ENCODE data around the gene EGLN2.
"Not testable (repeated sequence)": the region's sequence is repeated elsewhere in the genome, so short reads cannot be mapped to it uniquely, and the experiment has no call there.

The EGLN2 gene

DNA sequence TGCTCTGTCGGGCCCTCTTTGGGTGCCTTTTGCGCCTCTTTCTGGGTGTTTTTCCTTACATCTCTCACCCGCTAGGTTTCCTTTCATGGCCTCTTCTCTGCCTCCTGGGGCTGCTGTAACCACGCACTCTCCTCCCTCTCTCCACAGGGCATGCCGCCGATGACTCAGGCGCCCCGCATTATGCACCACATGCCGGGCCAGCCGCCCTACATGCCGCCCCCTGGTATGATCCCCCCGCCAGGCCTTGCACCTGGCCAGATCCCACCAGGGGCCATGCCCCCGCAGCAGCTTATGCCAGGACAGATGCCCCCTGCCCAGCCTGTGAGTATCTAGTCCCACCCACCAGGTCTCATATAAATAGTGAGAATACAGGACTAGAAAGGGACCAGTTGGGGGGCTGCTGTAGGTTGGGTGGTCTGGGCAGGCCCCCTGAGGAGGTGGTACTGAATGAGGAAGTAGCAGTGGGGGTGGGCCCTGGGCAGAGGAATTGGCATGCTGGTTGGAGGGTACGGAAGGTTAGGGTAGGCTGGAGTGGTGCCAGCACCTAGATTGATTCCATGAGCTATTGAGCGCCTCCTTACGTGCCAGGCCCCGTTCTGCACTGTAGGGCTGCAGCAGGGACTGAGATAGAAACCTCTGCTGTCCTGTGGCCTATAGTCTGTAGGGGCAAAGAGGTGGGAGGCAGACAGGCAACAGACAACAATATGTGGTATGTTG, 36.1 kb upstream of the EGLN2 start:
- Histone ChIP-seq H3K4me3 (ENCODE audit: low read depth in 1 of 2, low read length in 2 of 2) (no peak overlapping the region), H3K9me3 (ENCODE audit: low read length) (no peaks in the 10 kb centered on the region), H3K4me1 (ENCODE audit: insufficient read depth, low read length) (no peaks in the 10 kb centered on the region), H3K9ac (ENCODE audit: low read length) (no peak overlapping the region), H3K27me3 (ENCODE audit: control insufficient read depth in 1 of 2, insufficient read depth in 2 of 2, low read length in 2 of 2) (no peaks in the 10 kb centered on the region), H3K27ac (ENCODE audit: low read depth, low read length) (no peak overlapping the region), H3K36me3 (ENCODE audit: insufficient read depth, low read length) (peaks cover 74% of the 10 kb centered on the region)

DNA sequence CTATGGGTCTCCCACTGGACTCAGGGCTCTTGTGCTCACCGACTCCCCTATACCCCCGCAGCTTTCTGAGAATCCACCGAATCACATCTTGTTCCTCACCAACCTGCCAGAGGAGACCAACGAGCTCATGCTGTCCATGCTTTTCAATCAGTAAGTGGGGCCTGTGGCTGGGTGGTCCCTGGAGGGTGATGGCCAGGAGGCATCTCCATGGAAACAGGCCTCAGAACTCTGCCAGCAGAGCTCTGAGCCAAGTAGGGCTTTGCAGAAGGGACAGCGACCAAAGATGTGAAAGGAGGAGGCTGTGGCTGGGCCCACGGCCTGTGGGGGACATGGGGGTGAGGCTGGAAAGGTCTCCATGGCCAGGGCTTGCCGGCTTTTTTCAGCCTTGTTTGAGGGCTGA, 35.5 kb upstream of the EGLN2 start:
- no peak overlapping the region for H3K27ac ChIP-seq (ENCODE audit: low read depth, low read length)

DNA sequence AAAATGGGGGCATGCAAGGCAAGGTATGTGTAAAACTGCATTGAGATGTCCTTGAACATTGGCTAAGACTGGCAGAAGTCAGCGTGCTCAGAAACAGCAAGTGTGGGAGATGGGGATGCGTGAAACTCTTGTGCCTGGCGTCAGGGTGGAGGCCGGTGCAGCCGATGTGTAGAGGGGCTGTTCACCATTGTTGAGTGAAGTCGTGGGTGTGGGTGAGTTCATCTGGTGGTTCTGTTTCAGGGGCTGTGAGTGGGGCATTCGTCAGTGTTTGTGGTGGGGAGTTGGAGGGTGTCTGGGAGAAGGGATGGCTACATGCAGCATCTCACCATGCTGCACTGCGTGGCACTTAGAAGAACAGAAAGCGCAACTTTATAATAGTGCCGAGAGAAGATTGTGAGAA, 35.0 kb upstream of the EGLN2 start:
- no peaks in the 10 kb centered on the region for H3K9me3 ChIP-seq (ENCODE audit: low read length)
- no peak overlapping the region for H3K27ac ChIP-seq (ENCODE audit: low read depth, low read length)
- H3K9ac ChIP-seq (ENCODE audit: low read length): no peak overlapping the region
- H3K36me3 ChIP-seq (ENCODE audit: insufficient read depth, low read length): peaks cover 68% of the 10 kb centered on the region
- no peaks in the 10 kb centered on the region for H3K4me1 ChIP-seq (ENCODE audit: insufficient read depth, low read length)
- H3K4me3 ChIP-seq (ENCODE audit: low read depth in 1 of 2, low read length in 2 of 2): no peak overlapping the region
- no peaks in the 10 kb centered on the region for H3K27me3 ChIP-seq (ENCODE audit: control insufficient read depth in 1 of 2, insufficient read depth in 2 of 2, low read length in 2 of 2)

More for the DNA sequence above, 35.5 kb upstream of the EGLN2 start:
- Histone ChIP-seq H3K4me3 (ENCODE audit: low read depth in 1 of 2, low read length in 2 of 2) (no peak overlapping the region), H3K9ac (ENCODE audit: low read length) (no peak overlapping the region), H3K9me3 (ENCODE audit: low read length) (no peaks in the 10 kb centered on the region), H3K36me3 (ENCODE audit: insufficient read depth, low read length) (peaks cover 70% of the 10 kb centered on the region), H3K27me3 (ENCODE audit: control insufficient read depth in 1 of 2, insufficient read depth in 2 of 2, low read length in 2 of 2) (no peaks in the 10 kb centered on the region), H3K4me1 (ENCODE audit: insufficient read depth, low read length) (no peaks in the 10 kb centered on the region)

DNA sequence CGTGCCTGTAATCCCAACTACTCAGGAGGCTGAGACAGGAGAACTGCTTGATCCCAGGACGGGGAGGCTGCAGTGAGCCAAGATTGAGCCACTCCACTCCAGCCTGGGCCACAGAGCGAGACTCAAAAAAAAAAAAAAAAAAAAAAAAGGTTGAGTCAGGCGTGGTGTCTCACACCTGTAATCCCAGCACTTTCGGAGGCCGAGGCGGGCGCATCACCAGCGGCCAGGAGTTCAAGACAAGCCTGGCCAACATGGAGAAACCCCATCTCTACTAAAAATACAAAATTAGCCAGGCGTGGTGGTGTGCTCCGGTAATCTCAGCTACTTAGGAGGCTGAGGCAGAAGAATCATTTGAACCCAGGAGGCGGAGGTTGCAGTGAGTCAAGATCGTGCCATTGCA, 32.6 kb upstream of the EGLN2 start:
- not testable (repeated sequence) for H3K4me3 ChIP-seq (ENCODE audit: low read depth in 1 of 2, low read length in 2 of 2); H3K27ac ChIP-seq (ENCODE audit: low read depth, low read length); H3K4me1 ChIP-seq (ENCODE audit: insufficient read depth, low read length); H3K27me3 ChIP-seq (ENCODE audit: control insufficient read depth in 1 of 2, insufficient read depth in 2 of 2, low read length in 2 of 2); H3K9me3 ChIP-seq (ENCODE audit: low read length); H3K9ac ChIP-seq (ENCODE audit: low read length)
- H3K36me3 ChIP-seq (ENCODE audit: insufficient read depth, low read length): peaks cover 47% of the 10 kb centered on the region

DNA sequence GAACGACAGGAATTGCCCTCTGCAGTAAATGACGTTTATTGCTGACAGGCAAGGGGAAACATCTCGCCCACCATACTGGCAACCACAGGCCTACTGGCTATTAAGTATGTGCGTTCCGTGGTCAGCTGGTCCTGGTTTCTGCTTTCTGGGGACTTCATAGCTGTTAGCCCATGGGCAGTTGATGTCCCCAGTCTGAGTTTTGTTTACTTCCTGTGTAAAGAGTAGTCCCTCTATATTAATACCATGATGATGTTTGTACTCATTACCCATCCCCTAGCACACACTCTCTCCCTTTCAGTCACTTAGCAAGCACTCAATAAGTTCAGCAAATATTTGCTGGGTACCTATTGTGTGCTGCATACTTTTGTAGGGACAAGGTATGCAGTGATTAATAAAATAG, 30.1 kb upstream of the EGLN2 start:
- Histone ChIP-seq H3K4me1 (ENCODE audit: insufficient read depth, low read length) (no peaks in the 10 kb centered on the region), H3K36me3 (ENCODE audit: insufficient read depth, low read length) (peaks cover 22% of the 10 kb centered on the region), H3K27me3 (ENCODE audit: control insufficient read depth in 1 of 2, insufficient read depth in 2 of 2, low read length in 2 of 2) (no peaks in the 10 kb centered on the region), H3K9me3 (ENCODE audit: low read length) (no peaks in the 10 kb centered on the region), H3K9ac (ENCODE audit: low read length) (no peak overlapping the region), H3K27ac (ENCODE audit: low read depth, low read length) (no peak overlapping the region), H3K4me3 (ENCODE audit: low read depth in 1 of 2, low read length in 2 of 2) (no peak overlapping the region)

DNA sequence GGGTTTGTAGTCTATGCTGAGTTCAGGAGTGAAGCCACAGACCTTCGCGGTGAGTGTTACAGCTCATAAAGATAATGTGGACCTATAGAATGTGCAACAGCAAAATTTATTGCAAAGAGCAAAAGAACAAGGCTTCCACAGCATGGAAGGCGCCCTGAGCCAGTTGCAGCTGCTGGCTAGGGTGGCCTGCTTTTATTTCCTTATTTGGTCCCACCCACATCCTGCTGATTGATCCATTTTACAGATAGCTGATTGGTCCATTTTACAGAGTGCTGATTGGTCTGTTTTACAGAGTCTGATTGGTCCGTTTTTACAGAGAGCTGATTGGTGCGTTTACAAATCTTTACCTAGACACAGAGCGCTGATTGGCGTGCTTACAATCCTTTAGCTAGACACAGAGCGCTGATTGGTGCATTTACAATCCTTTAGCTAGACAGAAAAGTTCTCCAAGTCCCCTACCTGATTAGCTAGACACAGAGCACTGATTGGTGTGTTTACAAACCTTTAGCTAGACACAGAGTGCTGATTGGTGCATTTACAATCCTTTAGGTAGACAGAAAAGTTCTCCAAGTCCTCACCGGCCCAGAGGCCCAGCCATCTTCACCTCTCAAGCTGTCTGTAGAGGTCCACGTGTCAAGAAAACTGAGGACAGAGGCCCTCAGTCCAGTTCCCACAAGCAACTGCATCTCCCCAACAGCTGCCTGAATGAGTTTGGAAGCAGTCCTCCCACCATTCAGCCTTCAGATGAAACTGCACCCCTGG, 27.7 kb upstream of the EGLN2 start:
- H3K4me3 ChIP-seq (ENCODE audit: low read depth in 1 of 2, low read length in 2 of 2); H3K4me1 ChIP-seq (ENCODE audit: insufficient read depth, low read length); H3K27me3 ChIP-seq (ENCODE audit: control insufficient read depth in 1 of 2, insufficient read depth in 2 of 2, low read length in 2 of 2); H3K27ac ChIP-seq (ENCODE audit: low read depth, low read length); H3K9ac ChIP-seq (ENCODE audit: low read length); H3K9me3 ChIP-seq (ENCODE audit: low read length); H3K36me3 ChIP-seq (ENCODE audit: insufficient read depth, low read length): not testable (repeated sequence)

DNA sequence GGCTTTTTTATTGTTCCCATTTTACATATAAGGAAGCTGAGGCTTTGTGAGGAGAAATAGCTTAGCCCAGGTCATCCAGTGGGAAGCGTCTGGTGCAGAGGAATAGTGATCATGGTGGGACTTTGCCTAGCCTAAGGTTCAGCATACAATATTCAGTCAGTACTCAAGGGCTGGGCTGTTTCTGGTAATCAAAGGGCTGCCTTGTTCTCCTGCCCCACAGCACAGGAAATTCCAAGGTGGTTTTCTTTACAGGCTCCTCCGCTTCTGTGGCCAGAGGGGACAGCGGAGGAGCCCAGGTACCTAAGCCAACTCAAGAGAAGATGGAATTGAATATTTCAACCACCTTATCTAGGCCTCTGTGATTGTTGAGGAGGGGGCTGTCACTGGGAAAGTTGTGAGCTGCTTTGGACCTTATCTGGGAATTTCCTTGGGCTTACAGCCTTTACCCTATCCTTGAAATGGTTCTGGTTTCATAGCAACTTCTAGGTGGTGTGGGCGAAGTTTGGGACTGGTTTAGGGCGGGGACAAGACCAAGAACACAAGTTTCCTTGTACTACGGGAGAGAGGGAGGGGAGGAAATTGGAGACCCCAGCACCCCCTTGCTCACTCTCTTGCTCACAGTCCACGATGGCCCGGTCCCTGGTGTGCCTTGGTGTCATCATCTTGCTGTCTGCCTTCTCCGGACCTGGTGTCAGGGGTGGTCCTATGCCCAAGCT, 23.9 kb upstream of the EGLN2 start, which contains the start of gene MIA:
Gene MIA, plus strand, starts transcription at position 606 of the 716 bp plus-strand sequence. Its CDS starts 22 bp downstream, at position 628.
- no peaks in the 10 kb centered on the region for H3K9me3 ChIP-seq (ENCODE audit: low read length)
- no peak within 1 kb of the TSS for H3K27ac ChIP-seq (ENCODE audit: low read depth, low read length)
- H3K4me1 ChIP-seq (ENCODE audit: insufficient read depth, low read length): peaks cover 17% of the 10 kb centered on the region
- no peaks in the 10 kb centered on the region for H3K27me3 ChIP-seq (ENCODE audit: control insufficient read depth in 1 of 2, insufficient read depth in 2 of 2, low read length in 2 of 2)
- H3K9ac ChIP-seq (ENCODE audit: low read length): no peak within 1 kb of the TSS
- H3K4me3 ChIP-seq (ENCODE audit: low read depth in 1 of 2, low read length in 2 of 2): no peak within 1 kb of the TSS
- no peaks in the 10 kb centered on the region for H3K36me3 ChIP-seq (ENCODE audit: insufficient read depth, low read length)

DNA sequence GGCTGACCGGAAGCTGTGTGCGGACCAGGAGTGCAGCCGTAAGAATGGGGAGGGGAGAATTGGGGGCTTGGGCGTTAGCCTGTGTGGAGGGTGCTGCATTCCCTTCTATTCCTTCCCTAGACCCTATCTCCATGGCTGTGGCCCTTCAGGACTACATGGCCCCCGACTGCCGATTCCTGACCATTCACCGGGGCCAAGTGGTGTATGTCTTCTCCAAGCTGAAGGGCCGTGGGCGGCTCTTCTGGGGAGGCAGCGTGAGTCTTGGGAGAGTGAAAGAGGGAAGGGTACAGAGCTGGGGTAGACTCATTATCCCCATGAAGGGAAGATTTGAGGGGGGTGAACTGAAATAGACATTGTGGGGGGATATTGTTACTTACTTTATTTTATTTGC, 23.4 kb upstream of the EGLN2 start:
- H3K27ac ChIP-seq (ENCODE audit: low read depth, low read length): no peak overlapping the region
- H3K36me3 ChIP-seq (ENCODE audit: insufficient read depth, low read length): no peaks in the 10 kb centered on the region
- no peaks in the 10 kb centered on the region for H3K9me3 ChIP-seq (ENCODE audit: low read length)
- H3K9ac ChIP-seq (ENCODE audit: low read length): no peak overlapping the region
- H3K4me1 ChIP-seq (ENCODE audit: insufficient read depth, low read length): peaks cover 17% of the 10 kb centered on the region
- H3K4me3 ChIP-seq (ENCODE audit: low read depth in 1 of 2, low read length in 2 of 2): no peak overlapping the region
- no peaks in the 10 kb centered on the region for H3K27me3 ChIP-seq (ENCODE audit: control insufficient read depth in 1 of 2, insufficient read depth in 2 of 2, low read length in 2 of 2)

DNA sequence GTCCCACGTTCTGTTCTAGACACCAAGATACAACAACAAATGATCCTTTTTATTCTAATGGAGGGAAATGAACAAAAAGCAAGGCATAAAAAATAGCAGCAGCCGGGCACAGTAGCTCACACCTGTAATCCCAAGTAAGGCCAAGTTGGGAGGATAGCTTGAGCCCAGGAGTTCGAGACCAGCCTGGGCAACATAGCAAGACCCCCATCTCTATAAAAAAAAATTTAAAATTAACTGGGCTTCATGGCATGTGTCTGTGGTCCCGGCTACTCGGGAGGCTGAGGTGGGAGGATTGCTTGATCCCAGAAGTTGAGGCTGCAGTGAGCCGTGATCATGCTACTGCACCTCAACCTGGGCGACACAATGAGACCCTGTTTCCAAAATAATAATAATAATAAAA, 22.6 kb upstream of the EGLN2 start:
- Histone ChIP-seq H3K9ac (ENCODE audit: low read length) (no peak overlapping the region), H3K4me3 (ENCODE audit: low read depth in 1 of 2, low read length in 2 of 2) (no peak overlapping the region), H3K27ac (ENCODE audit: low read depth, low read length) (no peak overlapping the region), H3K9me3 (ENCODE audit: low read length) (no peaks in the 10 kb centered on the region), H3K4me1 (ENCODE audit: insufficient read depth, low read length) (peaks cover 17% of the 10 kb centered on the region), H3K36me3 (ENCODE audit: insufficient read depth, low read length) (no peaks in the 10 kb centered on the region), H3K27me3 (ENCODE audit: control insufficient read depth in 1 of 2, insufficient read depth in 2 of 2, low read length in 2 of 2) (no peaks in the 10 kb centered on the region)

DNA sequence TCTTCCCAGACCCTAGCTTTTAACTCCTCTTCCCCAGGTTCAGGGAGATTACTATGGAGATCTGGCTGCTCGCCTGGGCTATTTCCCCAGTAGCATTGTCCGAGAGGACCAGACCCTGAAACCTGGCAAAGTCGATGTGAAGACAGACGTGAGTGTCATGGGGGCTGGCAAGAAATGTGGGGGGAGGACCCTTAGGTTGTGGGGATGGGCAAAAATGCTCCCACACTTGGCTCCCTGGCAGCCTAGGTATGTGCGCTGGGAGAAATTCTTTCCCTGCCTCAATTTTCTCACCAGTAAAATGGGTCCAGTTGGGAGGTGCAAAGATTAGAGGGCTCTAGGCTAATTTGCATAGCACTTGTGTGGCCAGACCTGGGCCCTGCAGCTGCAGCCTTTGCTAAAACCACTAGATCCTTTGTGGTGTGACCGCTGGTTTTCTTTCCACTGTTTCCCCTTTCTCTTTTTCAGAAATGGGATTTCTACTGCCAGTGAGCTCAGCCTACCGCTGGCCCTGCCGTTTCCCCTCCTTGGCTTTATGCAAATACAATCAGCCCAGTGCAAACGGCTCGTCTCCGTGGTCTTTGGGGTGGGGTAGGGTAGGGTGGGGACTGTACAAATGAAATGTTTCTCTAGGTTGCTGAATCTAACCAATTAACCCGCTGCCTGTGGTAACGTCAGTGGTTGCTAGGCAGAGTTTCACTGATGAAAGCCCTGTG, 21.9 kb upstream of the EGLN2 start:
- H3K4me3 ChIP-seq (ENCODE audit: low read depth in 1 of 2, low read length in 2 of 2): peak overlapping the region; percentile 59 to 94
- H3K9me3 ChIP-seq (ENCODE audit: low read length): no peaks in the 10 kb centered on the region
- H3K27ac ChIP-seq (ENCODE audit: low read depth, low read length): peak overlapping the region; percentile 99
- peak overlapping the region; percentile 69 for H3K9ac ChIP-seq (ENCODE audit: low read length)
- H3K27me3 ChIP-seq (ENCODE audit: control insufficient read depth in 1 of 2, insufficient read depth in 2 of 2, low read length in 2 of 2): no peaks in the 10 kb centered on the region
- peaks cover 17% of the 10 kb centered on the region for H3K4me1 ChIP-seq (ENCODE audit: insufficient read depth, low read length)
- H3K36me3 ChIP-seq (ENCODE audit: insufficient read depth, low read length): no peaks in the 10 kb centered on the region

DNA sequence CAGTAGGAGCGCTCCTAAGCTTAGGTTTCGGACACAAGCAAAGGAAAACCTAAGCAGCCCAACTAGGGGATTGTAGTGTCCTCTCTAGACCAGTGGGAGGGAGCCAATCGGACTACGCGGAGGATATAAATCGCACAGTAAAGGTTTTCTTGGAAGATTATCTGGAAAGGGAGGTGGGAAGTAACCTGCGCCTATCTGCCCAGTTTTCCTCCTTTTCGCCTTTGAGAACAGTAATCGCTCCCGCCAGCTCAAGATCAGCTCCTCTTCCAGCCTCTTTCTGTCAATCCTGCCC, 21.4 kb upstream of the EGLN2 start:
- Histone ChIP-seq H3K36me3 (ENCODE audit: insufficient read depth, low read length) (no peaks in the 10 kb centered on the region), H3K27ac (ENCODE audit: low read depth, low read length) (peak overlapping the region; percentile 99), H3K9me3 (ENCODE audit: low read length) (no peaks in the 10 kb centered on the region), H3K27me3 (ENCODE audit: control insufficient read depth in 1 of 2, insufficient read depth in 2 of 2, low read length in 2 of 2) (no peaks in the 10 kb centered on the region), H3K4me1 (ENCODE audit: insufficient read depth, low read length) (peaks cover 17% of the 10 kb centered on the region), H3K9ac (ENCODE audit: low read length) (peak overlapping the region; percentile 69), H3K4me3 (ENCODE audit: low read depth in 1 of 2, low read length in 2 of 2) (peak overlapping the region; percentile 59 to 94)

All from muscle layer of colon (tissue), 2 donors.